Measurements from ENCODE around the gene SRSF9. TPM values are rescaled to one million over a fixed set of nuclear protein-coding genes. Genes with fewer than 3 reads are reported as not detected.
A peak's percentile ranks its signal among the peaks of the same experiment; 100 is the strongest.
"Not testable (repeated sequence)": the region's sequence is repeated elsewhere in the genome, so short reads cannot be mapped to it uniquely, and the experiment has no call there.

SRSF9 gene, protein sequence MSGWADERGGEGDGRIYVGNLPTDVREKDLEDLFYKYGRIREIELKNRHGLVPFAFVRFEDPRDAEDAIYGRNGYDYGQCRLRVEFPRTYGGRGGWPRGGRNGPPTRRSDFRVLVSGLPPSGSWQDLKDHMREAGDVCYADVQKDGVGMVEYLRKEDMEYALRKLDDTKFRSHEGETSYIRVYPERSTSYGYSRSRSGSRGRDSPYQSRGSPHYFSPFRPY
- 100 to 1,000 TPM; 135 to 143 TPM for total RNA-seq
- long read RNA-seq, transcript SRSF9-201 (4 exons, 1,201 nt): major isoform, 186 of 195 reads
- long read RNA-seq, partial matches to known transcripts: 0 of 195 reads
- long read RNA-seq, other reads (novel, unspliced or antisense): 9 of 195 reads

DNA sequence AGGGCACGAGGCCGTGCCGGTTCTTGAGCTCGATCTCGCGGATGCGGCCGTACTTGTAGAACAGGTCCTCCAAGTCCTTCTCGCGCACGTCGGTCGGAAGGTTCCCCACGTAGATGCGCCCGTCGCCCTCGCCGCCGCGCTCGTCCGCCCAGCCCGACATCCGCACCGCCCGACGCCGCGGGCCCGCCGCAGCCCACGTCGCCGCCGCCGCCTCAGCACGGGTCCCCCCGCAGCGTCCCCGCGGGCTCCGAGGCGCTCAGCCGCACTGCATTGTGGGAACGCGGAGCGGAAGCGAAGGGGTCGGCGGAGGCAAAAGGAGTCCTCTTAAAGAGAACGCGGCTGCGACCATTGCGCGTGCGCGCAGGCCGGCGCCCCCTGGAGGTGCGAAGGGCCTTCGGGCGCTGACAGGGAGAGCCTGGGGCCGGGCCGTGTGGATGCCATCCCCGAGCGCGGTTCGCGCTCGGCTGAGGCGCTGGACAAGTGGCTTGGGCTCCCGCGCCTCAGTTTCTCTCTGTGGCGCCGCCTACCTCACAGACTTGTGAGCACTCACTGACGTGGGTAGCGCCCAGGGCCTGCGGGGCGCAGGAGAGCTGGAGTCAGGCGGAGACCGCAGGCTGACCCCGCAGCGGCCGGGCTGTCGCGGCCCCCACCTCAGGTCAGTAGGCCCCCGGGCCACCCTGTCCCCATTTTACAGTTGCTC lies at the start of gene SRSF9:
Gene SRSF9 (minus strand): TSS at position 299 of the 700 bp plus-strand sequence. CDS start 139 bp downstream, at position 160.
- ATAC-seq: peak; percentile 91
- peak; percentile 94 to 96 for DNase-seq
- intact Hi-C loops (cut with DNase I, micrococcal nuclease): no loop called here

DNA sequence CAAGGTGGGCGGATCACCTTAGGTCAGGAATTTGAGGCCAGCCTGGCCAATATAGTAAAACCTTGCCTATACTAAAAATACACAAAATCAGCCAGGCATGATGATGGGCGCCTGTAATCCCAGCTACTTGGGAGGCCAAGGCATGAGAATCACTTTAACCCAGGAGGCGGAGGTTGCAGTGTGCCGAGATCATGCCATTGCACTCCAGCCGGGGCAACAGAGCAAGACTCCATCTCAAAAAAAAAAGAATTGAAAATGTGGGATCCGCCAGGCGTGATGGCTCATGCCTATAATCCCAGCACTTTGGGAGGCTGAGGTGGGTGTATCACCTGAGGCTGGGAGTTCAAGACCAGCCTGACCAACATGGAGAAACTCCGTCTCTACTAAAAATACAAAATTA lies 49.8 kb upstream of the SRSF9 start:
- DNase-seq; ATAC-seq; intact Hi-C loops (cut with DNase I, micrococcal nuclease): not testable (repeated sequence)

DNA sequence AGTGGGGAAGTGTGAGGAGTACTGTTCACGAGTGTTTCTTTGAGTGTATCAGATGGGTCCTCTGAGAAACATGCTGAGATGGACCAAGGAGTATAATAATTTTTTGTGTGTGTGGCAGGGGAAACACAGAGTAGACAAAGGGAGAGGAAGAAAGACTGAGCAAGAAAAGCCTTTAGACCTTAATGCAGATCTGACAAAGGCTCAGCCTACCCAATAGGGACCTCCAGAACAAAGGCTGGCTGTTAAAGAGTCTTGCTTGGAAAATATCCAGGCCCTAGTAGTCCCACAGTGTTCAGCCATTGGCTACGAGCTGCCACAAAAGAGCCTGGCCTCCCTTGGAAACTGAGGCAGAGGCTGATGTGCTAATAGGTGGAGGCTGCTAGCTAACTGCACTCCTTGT lies 45.9 kb upstream of the SRSF9 start:
- ATAC-seq (no peak), DNase-seq (no peak)
- intact Hi-C loops (cut with DNase I, micrococcal nuclease): no loop called here

DNA sequence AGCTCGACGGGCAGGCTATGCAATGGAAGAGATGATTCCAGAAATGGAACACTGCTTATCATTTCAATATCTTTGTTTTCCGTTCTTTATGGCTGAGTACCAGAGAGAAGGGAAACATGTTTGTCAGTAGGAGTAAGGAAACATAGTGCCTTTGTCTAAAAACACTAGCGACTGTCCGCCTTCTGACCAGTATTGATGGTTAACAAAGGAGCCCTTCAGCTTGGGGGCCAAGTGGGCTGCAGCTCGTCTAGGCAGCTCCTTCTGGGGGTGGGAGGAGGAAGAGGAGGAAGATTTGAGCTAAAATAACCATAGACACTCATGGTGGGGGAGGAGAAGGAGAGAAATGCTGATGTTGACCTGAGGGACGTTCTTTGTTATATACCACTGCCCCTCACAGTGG lies 44.5 kb upstream of the SRSF9 start:
- intact Hi-C loops (cut with DNase I, micrococcal nuclease): no loop called here
- ATAC-seq: no peak
- DNase-seq: no peak

DNA sequence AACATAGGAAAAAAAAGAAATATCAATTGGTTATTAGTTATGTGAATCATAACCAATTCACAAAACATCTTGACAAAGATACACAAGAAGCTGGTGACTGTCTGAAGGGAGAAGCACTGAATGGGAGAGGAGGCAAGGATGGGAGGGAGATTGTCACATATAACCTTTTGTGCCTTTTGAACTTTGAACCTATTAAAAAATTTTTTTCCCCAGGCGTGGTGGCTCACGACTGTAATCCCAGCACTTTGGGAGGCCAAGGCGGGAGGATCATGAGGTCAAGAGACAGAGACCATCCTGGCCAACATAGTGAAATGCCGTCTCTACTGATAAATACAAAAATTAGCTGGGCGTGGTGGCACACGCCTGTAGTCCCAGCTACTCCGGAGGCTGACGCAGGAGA lies 39.0 kb upstream of the SRSF9 start:
- ATAC-seq: peak; percentile 92
- no peak for DNase-seq
- intact Hi-C loops (cut with DNase I, micrococcal nuclease): no loop called here

DNA sequence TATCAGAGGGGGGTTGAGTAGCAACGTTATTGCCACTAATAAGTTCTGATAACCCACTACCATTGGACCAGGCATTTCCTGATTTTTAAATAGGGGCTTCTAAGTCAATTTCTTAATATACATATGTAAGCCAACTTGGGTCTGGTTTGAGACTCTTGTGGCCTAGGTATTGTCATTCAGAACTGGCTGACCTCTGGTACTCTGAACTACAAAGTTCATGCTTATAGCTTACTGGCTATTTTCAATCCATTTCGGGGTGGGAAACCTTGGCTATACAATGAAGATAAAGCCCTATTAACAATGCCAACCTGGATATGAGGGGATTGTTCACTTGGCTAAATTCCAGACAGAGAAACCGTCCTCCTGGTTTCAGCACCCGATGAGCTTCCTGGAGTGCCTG lies 35.0 kb upstream of the SRSF9 start:
- DNase-seq (no peak), ATAC-seq (no peak)
- intact Hi-C loops (cut with DNase I, micrococcal nuclease): no loop called here

DNA sequence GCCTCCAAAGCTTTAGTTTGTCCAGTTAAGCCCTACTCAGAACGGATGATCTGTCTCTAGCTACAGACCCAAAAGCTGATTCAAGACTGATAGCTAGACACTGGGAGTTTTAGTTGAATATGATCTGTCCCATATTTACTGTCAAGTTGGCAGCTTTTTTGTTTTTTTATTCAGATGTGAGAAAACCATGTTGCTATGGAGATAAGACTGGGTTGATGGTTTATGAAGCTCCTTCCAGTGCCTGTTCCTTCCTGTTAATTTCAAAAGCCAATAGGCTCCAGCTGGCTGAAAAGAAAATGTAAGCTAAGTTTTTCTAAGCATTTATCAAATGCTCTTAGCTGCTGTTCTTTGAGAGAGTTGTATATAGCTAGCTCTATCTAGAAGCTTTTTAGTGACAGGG lies 31.0 kb upstream of the SRSF9 start:
- intact Hi-C loops (cut with DNase I, micrococcal nuclease): no loop called here
- DNase-seq (no peak), ATAC-seq (no peak)

DNA sequence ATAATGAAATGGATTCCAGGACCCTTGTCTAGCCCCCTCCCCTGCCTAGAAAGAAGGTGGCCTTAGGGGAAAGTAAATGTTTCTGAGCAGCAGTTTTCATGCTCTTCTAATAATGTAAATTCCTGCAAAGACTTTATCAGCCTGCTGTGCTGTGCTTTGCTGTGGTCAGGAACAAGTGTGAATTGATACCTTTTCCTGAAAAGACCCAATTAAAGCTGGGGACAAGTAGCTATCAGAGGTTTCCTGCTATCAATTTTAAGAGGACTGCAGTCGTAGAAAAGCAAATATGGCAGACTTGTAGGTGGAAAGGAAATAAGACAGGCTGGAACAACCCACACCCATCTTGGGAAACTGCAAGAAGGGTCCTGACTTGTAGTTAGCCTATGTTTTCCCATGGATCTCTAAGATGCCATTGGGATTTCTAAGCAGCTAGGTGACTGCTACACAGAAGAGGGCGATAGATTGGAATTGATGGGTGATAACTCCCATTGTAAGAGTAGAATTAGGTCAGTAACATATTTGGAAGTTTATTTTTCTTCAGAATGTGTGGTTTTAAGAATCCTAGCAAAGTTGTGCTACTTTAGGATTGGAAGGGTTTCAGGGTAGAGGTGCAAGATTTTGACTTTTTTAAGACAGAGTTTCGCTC lies 29.4 kb upstream of the SRSF9 start:
- ATAC-seq (no peak), DNase-seq (no peak)
- intact Hi-C loops (cut with DNase I, micrococcal nuclease): no loop called here

DNA sequence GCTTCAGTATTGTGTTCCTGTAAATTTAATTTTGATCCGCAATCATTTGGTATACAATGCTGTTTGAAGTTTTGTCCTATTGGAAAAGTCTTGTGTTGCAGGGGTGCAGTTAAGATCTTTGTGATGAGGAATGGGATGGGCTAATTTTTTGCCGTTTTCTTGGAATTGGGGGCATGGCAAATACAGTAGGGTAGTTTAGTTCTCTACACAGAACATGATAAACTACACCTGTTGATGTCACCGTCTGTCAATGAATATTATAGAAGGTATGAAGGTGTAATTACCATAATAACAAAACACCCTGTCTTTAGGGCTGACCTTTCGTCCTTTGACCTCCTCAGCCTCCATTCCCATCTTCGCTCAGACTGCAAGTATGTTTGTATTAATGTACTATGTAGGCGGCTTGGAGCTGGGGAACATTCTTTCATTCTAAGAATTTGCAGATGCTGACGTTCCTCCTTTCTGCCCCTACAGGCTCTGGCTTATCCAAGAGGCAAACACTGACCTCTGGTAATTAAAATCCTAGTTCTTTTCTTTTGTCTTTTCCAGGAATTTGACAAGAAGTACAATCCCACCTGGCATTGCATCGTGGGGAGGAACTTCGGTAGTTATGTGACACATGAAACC lies 28.1 kb upstream of the SRSF9 start:
- intact Hi-C loops (cut with DNase I, micrococcal nuclease): no loop called here
- no peak for DNase-seq
- no peak for ATAC-seq

DNA sequence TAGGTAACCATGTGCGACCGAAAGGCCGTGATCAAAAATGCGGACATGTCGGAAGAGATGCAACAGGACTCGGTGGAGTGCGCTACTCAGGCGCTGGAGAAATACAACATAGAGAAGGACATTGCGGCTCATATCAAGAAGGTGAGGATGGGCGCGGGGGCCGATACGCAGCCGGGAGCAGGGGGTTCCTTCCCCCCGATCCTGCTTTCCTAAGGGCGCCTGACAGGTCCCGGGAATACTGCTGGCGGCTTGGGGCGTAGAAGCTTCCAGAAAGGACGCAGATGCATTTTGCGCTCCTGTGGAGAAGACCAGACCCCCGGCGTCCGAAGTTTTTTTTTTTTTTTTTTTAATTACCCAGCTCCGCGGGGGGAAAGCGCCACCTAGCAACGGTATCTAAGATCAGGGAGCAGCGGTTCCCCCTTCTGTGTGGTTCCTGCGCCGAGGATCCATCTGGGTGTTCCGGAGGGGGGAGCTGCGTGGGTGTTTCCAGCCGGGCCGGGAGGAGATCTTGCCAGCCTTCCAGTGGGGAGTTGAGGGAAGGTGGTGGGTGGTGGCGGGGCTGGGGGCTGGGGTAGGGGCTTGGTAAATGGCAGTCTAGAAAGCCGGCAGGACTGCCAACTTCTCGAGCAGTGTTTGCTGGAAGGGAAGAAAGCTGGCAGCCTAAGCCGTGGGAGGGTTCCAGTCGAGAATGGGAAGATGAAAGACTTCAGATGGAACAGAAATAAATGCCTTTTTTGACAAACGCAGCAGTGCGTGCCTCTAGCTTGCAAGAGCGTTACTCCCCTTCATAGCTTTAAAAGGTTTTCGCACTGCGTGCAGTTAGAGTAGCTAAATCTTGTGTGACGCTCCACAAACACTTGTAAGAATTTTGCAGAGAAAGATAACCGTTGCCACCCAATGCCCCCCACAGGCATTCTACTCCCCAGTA lies 27.1 kb upstream of the SRSF9 start:
- ATAC-seq (peak; percentile 59), DNase-seq (peak; percentile 68 to 70)
- intact Hi-C loops (cut with DNase I, micrococcal nuclease): no loop called here

DNA sequence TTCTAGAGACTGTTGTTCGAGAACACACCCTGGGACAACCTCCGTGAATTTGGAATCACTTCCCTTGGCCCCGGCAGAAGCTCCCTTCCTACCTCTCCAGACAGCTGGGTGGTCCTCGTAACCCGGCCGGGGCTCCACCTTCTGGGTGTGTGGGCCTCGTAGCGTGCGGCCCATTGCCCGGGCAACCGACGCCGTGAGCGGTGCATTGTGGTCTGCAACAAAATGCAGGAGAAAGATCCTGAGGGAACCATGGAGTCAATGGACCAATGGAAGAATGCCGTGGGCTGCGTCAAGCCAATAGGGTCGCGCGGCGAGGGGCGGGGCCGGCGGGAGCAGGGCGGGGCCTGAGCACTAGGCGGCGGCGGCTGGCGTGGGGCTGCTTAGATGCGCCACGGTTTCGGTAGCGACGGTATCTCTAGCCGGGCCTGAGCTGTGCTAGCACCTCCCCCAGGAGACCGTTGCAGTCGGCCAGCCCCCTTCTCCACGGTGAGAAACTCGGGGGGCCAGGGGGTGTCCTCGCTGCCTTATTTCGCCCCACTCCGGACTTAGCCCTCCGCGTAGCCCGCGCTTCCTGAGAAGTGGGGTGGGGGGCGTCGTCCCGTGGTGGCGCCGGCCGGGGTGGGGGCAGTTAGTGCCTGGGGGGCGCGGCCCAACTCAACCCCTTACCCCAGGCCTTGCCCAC lies 26.3 kb upstream of the SRSF9 start, which contains the start of gene DYNLL1:
Gene DYNLL1 (plus strand): TSS at position 383 of the 682 bp plus-strand sequence. CDS start 309 bp downstream, outside the sequence.
- intact Hi-C loops (cut with DNase I, micrococcal nuclease): no loop called here
- ATAC-seq (peak; percentile 97), DNase-seq (peak; percentile 94 to 98)

DNA sequence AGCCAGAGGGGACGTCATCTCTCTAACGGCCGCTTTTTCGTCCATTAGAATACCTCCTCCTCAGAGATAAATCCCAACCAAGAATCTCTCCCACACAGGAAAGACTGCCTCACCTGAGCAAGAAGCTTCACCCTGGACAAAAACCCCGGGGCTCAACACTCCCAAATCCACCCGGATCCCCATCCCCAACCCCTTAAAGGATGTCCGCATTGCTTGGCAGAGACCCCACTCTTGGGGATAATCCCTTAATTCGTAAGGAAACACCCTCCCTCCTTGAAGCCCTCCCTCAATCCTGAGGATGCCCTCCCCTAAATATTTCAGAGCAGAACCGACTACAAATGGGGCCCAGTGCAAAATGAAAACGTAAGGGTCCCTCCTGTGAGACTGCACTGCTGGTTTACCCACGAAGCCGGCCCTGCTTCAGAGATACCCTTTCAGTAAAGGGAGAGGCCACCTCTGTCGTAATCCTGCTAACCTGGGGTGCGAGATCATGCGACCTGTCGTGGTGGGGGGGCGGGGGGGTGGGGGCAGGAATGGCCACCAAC lies 25.7 kb upstream of the SRSF9 start:
- ATAC-seq: peak; percentile 0
- DNase-seq: no peak

DNA sequence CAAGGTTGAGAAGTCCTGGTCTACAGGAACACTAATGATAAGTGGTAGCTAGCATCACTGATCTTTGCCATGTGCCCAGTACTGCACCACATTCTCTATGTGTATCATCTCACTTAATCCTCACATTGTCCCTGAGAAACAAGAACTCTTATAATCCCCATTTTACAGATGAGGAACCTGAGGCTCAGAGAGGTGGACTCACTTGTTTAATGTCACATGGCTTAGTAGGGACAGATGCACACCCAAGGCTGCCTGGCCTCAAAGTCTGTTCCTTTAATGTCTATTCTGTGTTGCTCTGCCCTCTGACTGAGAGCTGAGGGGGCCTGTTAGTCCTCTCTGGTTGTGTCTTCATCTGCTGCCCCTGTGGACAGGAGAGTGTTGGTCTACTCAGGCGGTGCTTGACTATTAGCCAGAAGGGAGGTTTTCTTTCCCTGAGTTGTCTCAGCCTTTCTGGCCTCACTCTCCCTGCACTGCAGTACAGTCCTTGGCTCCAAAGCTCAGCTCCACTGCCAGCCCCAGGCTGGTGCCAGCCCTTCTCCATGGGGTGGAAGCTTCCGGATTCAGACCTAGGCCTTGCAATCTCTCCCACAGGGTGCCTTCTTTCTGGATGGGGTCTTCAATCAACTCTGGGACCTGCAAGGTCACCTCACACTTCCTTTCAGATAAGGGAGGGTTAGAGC lies 21.4 kb upstream of the SRSF9 start:
- intact Hi-C loops (cut with DNase I, micrococcal nuclease): no loop called here
- no peak for ATAC-seq
- no peak for DNase-seq

More for the DNA sequence above, 25.7 kb upstream of the SRSF9 start:
- intact Hi-C loops (cut with DNase I, micrococcal nuclease): no loop called here

DNA sequence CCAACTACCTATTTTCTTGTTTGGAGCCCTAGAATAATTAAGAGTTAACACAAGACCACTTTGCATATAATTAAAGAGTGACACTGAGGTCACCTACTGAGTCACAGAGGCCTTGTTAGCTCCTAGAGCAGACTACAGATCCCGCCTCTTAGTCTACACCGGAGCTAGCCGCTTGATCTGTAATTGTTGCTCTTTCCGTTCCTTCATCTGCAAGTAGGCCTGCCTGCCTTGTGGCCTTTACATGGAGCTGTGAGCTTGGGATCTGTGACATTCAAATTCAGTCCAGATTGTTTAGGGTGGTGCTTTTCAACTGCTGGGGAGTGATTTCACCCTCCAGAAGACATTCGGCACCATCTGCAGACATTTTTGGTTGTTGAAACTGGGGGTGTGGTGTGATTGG lies 20.8 kb upstream of the SRSF9 start:
- DNase-seq: no peak
- ATAC-seq: no peak
- intact Hi-C loops (cut with DNase I, micrococcal nuclease): no loop called here

DNA sequence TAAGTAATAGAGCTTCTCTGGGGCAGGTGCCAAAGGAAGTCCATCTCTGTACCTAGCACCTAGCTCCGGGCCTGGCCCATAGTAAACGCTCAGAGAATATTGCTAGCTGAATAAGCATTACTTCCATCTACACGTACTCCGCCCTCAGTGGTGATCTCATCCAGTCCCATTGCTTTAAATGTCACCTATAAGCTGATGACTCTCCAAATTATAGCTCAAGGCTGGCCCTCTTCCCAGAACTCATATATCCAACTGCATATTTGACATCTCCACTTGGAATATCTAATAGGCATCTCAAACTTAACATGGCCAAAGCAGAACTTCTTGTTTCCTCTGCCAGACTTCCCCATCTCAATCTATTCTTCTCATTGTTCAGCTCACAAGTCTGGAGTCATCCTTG lies 19.5 kb upstream of the SRSF9 start:
- DNase-seq (peak in 1 of 2 donors; percentile 18), ATAC-seq (peak; percentile 94)
- intact Hi-C loops (cut with DNase I, micrococcal nuclease): no loop called here

DNA sequence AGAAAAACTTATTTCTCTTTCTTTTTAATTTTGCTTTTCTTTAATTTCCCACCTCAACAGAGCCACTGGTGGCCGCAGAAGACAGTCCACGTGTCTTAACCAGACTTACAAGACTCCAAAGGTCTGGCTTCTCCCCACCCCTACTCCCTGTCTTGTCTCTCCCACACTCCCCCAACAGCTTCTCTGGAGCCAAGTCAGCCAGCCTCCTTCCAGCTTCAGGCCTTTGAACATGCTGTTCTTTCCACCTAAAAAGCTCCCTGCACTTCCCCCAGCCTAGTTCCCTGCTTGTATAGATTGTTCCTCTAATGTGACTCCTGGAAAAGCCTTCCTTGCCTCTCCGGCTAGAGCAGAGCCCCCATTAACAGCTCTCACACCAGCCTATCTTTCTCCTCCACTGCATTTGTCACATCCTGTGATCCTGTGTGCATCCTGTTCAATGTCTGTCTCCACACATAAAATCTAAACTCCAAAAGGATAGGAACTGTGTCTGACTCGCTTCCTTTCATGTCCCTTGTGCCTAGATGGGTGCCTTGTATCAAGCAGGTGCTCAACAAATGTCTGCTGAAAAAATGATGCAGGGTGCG lies 18.6 kb upstream of the SRSF9 start:
- ATAC-seq: no peak
- DNase-seq: no peak
- intact Hi-C loops (cut with DNase I, micrococcal nuclease): no loop called here

DNA sequence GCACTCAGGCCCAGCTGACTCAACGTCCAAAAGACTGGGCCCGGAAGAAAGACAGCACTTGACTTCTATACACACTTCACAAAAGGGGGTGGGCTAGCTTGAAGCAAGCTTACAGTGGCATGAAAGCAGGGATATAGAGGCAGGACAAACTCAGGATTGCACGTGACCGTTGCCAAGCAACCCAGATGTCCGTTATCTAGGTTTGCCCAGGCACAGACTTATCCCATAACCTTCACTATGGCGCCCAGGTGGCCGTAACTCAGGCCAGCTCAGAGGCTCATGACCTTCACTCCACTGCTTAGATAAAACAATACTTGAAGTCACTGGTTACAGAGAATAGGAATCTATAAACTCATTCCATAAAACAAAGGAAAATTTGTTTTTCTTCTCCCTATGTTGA lies 18.0 kb upstream of the SRSF9 start:
- intact Hi-C loops (cut with DNase I, micrococcal nuclease); DNase-seq; ATAC-seq: not testable (repeated sequence)

Data from left colon (tissue), 2 donors.